CD4-positive, alpha-beta T cell treated with Interleukin-21 for 1 hour (primary cell): ENCODE results near the gene ETFDH.

Source experiments
- DNase-seq: peaks from one replicate; pipeline ENCODE4 v3.0.0-alpha.2; 2020

ETFDH gene

DNA sequence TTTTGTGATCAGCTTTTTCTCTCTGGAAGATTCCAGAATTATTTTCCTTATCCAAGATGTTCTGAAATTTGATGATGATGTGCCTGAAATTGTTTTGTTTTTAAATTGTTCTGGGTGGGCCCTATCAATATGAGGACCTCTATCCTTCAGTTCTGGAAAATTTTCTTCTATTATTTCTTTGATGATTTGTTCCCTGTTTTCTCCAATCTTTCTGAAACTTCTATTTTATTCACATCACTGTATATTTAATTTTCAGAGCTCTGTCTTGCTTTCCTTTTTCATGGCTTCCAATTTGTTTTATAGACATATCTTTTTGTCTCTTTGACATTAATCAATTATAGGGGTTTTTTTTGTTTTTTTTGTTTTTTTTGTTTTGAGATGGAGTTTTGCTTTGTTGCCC is 84.5 kb downstream of the ETFDH start:
- DNase-seq, result no peak

DNA sequence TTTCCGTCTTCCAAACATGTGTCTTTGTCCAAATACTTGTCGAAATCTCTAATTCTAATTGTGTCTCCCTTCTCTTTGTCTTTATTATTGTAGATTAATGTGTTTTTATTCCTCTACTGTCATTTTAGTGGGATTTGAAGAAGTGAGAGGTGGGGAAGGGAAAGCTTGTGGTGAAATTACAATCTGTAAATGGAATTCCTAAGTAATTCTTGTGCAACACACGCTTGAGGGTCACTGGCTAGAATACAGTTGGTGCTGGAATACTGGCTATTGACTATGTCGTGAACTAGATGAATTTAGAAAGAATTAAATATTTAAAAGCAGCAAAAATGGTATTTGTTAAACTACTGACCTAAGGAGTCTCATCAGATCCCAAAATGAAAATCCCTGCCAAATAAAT is 86.0 kb downstream of the ETFDH start:
- DNase-seq, result no peak

DNA sequence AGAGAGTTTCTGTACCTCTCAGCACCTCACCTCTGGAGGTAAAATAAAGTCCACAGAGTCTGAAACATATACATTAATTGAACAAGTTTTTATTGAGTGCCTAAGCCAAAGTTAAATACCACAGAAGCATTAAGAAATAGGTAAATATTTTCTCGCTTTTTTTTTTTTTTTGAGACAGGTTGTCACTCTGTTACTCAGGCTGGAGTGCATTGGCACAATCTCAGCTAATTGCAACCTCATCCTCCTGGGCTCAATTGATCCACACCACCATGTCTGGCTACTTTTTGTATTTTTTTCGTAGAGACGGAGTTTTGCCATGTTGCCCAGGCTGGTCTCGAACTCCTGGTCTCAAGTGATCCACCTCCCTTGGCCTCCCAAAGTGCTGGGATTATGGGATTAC is 86.6 kb downstream of the ETFDH start:
- no peak for DNase-seq
